ENCODE measurements around the gene CEP128. TPM values are rescaled to one million over a fixed set of nuclear protein-coding genes. Genes with fewer than 3 reads are reported as not detected.

CEP128 gene
- total and polyA plus RNA-seq, 2 experiments from 2014 or later: 7.6 to 17.6 TPM

DNA sequence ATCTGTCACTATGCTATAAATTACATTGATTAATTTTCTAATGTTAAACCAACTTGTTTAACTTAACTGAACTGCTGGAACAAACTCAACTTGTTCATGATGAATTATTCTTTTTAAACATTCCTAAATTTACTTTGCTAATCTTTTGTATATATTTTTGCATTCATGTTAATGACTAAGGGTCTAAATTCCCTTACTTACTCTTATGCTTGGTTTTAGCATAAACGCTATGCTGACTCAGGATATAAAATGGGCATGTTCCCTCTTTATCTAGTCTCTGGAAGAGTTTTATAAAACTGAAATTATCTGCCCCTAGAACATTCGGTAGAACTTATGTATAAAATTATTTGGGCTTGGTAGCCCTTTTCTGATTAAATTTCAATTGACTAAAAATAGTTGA is 387.4 kb downstream of the CEP128 start:
- Mint-ChIP-seq H3K9me3 (no peaks in the 10 kb centered on the region), H3K27ac (no peak overlapping the region), H3K4me1 (no peaks in the 10 kb centered on the region), H3K27me3 (ENCODE audit: insufficient read depth, low read depth, poor library complexity) (no peaks in the 10 kb centered on the region), H3K36me3 (ENCODE audit: low read depth) (no peaks in the 10 kb centered on the region), H3K4me3 (no peak overlapping the region)
- Histone ChIP-seq H4K20me1 (replicated peaks; ENCODE audit: insufficient read depth) (no peaks in the 10 kb centered on the region), H2AFZ (no peak overlapping the region), H3K27me3 (ENCODE audit: insufficient read depth) (no peaks in the 10 kb centered on the region), H3K4me1 (ENCODE audit: insufficient read depth) (no peaks in the 10 kb centered on the region), H3K79me2 (replicated peaks; ENCODE audit: insufficient read depth) (no peaks in the 10 kb centered on the region), H3K4me3 (no peak overlapping the region), H3F3A (replicated peaks; ENCODE audit: low read depth) (no peaks in the 10 kb centered on the region), H3K36me3 (ENCODE audit: insufficient read depth) (no peaks in the 10 kb centered on the region), H3K27ac (ENCODE audit: low read depth) (no peak overlapping the region), H3K4me2 (no peak overlapping the region), H3K9me2 (ENCODE audit: insufficient read depth) (no peaks in the 10 kb centered on the region)
- TF ChIP-seq JUNB (IDR thresholded peaks at IDR 0.05; ENCODE audit: unreplicated experiment) (no peak), NANOG (IDR thresholded peaks at IDR 0.05; ENCODE audit: borderline replicate concordance) (no peak), CREB1 (CRISPR knock-in tag; IDR thresholded peaks at IDR 0.05; ENCODE audit: low read depth) (no peak), POLR2AphosphoS5 (IDR thresholded peaks at IDR 0.05; ENCODE audit: low read depth) (no peak), ZNF114 (CRISPR knock-in tag; IDR thresholded peaks at IDR 0.05) (no peak)
- TF ChIP-seq, protein P1, sequence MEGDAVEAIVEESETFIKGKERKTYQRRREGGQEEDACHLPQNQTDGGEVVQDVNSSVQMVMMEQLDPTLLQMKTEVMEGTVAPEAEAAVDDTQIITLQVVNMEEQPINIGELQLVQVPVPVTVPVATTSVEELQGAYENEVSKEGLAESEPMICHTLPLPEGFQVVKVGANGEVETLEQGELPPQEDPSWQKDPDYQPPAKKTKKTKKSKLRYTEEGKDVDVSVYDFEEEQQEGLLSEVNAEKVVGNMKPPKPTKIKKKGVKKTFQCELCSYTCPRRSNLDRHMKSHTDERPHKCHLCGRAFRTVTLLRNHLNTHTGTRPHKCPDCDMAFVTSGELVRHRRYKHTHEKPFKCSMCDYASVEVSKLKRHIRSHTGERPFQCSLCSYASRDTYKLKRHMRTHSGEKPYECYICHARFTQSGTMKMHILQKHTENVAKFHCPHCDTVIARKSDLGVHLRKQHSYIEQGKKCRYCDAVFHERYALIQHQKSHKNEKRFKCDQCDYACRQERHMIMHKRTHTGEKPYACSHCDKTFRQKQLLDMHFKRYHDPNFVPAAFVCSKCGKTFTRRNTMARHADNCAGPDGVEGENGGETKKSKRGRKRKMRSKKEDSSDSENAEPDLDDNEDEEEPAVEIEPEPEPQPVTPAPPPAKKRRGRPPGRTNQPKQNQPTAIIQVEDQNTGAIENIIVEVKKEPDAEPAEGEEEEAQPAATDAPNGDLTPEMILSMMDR (conservative IDR thresholded peaks at IDR 0.05; ENCODE audit: low read depth in 2 of 2): no peak
- TF ChIP-seq, protein P2, sequence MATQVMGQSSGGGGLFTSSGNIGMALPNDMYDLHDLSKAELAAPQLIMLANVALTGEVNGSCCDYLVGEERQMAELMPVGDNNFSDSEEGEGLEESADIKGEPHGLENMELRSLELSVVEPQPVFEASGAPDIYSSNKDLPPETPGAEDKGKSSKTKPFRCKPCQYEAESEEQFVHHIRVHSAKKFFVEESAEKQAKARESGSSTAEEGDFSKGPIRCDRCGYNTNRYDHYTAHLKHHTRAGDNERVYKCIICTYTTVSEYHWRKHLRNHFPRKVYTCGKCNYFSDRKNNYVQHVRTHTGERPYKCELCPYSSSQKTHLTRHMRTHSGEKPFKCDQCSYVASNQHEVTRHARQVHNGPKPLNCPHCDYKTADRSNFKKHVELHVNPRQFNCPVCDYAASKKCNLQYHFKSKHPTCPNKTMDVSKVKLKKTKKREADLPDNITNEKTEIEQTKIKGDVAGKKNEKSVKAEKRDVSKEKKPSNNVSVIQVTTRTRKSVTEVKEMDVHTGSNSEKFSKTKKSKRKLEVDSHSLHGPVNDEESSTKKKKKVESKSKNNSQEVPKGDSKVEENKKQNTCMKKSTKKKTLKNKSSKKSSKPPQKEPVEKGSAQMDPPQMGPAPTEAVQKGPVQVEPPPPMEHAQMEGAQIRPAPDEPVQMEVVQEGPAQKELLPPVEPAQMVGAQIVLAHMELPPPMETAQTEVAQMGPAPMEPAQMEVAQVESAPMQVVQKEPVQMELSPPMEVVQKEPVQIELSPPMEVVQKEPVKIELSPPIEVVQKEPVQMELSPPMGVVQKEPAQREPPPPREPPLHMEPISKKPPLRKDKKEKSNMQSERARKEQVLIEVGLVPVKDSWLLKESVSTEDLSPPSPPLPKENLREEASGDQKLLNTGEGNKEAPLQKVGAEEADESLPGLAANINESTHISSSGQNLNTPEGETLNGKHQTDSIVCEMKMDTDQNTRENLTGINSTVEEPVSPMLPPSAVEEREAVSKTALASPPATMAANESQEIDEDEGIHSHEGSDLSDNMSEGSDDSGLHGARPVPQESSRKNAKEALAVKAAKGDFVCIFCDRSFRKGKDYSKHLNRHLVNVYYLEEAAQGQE (IDR thresholded peaks at IDR 0.05; ENCODE audit: unreplicated experiment): no peak
- TF ChIP-seq, protein P3, sequence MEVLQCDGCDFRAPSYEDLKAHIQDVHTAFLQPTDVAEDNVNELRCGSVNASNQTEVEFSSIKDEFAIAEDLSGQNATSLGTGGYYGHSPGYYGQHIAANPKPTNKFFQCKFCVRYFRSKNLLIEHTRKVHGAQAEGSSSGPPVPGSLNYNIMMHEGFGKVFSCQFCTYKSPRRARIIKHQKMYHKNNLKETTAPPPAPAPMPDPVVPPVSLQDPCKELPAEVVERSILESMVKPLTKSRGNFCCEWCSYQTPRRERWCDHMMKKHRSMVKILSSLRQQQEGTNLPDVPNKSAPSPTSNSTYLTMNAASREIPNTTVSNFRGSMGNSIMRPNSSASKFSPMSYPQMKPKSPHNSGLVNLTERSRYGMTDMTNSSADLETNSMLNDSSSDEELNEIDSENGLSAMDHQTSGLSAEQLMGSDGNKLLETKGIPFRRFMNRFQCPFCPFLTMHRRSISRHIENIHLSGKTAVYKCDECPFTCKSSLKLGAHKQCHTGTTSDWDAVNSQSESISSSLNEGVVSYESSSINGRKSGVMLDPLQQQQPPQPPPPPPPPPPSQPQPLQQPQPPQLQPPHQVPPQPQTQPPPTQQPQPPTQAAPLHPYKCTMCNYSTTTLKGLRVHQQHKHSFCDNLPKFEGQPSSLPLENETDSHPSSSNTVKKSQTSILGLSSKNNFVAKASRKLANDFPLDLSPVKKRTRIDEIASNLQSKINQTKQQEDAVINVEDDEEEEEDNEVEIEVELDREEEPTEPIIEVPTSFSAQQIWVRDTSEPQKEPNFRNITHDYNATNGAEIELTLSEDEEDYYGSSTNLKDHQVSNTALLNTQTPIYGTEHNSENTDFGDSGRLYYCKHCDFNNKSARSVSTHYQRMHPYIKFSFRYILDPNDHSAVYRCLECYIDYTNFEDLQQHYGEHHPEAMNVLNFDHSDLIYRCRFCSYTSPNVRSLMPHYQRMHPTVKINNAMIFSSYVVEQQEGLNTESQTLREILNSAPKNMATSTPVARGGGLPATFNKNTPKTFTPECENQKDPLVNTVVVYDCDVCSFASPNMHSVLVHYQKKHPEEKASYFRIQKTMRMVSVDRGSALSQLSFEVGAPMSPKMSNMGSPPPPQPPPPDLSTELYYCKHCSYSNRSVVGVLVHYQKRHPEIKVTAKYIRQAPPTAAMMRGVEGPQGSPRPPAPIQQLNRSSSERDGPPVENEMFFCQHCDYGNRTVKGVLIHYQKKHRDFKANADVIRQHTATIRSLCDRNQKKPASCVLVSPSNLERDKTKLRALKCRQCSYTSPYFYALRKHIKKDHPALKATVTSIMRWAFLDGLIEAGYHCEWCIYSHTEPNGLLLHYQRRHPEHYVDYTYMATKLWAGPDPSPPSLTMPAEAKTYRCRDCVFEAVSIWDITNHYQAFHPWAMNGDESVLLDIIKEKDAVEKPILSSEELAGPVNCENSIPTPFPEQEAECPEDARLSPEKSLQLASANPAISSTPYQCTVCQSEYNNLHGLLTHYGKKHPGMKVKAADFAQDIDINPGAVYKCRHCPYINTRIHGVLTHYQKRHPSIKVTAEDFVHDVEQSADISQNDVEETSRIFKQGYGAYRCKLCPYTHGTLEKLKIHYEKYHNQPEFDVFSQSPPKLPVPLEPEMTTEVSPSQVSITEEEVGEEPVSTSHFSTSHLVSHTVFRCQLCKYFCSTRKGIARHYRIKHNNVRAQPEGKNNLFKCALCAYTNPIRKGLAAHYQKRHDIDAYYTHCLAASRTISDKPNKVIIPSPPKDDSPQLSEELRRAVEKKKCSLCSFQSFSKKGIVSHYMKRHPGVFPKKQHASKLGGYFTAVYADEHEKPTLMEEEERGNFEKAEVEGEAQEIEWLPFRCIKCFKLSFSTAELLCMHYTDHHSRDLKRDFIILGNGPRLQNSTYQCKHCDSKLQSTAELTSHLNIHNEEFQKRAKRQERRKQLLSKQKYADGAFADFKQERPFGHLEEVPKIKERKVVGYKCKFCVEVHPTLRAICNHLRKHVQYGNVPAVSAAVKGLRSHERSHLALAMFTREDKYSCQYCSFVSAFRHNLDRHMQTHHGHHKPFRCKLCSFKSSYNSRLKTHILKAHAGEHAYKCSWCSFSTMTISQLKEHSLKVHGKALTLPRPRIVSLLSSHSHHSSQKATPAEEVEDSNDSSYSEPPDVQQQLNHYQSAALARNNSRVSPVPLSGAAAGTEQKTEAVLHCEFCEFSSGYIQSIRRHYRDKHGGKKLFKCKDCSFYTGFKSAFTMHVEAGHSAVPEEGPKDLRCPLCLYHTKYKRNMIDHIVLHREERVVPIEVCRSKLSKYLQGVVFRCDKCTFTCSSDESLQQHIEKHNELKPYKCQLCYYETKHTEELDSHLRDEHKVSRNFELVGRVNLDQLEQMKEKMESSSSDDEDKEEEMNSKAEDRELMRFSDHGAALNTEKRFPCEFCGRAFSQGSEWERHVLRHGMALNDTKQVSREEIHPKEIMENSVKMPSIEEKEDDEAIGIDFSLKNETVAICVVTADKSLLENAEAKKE (CRISPR knock-in tag; IDR thresholded peaks at IDR 0.05): no peak
- ATAC-seq (no peak), DNase-seq (ENCODE audit: low spot score) (no peak)
